Panc1 (cell line): ENCODE results near the gene EML5. TPM values are rescaled to one million over a fixed set of nuclear protein-coding genes. Genes with fewer than 3 reads are reported as not detected.

Experiments
- ATAC-seq: fragments of 200-7000 bp; cut with Tn5 transposase; 2 replicates; pipeline ENCODE4 v1.9.1; 2020; ENCODE audit warnings: mild to moderate bottlenecking, moderate library complexity
- BruUV-seq: library from RNA; stranded (reverse); fragments of 400-500 nt; replicated peaks from 2 replicates; lab custom pipeline; 2021; lab: Mats Ljungman, UMichigan
- CTCF ChIA-PET: fragments of 300-600 bp; sonication (Branson Sonifier 250); formaldehyde crosslinking; loops from one replicate; lab custom pipeline; 2022; ENCODE audit warnings: antibody characterized with exemption; lab: Charles Lee
- POLR2A ChIA-PET: fragments of 300-600 bp; sonication (Branson Sonifier 250); formaldehyde crosslinking; loops from one replicate; lab custom pipeline; 2022; ENCODE audit warnings: antibody characterized with exemption; lab: Charles Lee
- DNase-seq: peaks from one replicate; pipeline ENCODE4 v3.0.0-alpha.2; 2010; ENCODE audit warnings: low read depth, low spot score
- H3K27ac ChIP-seq: 2 replicates; pipeline ENCODE4 v1.5.1; 2011; ENCODE audit warnings: mild to moderate bottlenecking, low read length, inconsistent platforms
- H3K27me3 ChIP-seq: fragments of 200-500 bp; sonication (Bioruptor generic); 2 replicates; pipeline ENCODE4 v1.6.0; 2014; ENCODE audit warnings: low read length, inconsistent platforms; ENCODE audit not compliant: control insufficient read depth, insufficient read depth
- H3K36me3 ChIP-seq: fragments of 200-500 bp; sonication (Bioruptor generic); 2 replicates; pipeline ENCODE4 v1.5.1; 2014; ENCODE audit warnings: inconsistent platforms, mild to moderate bottlenecking, low read length, moderate library complexity; ENCODE audit not compliant: control insufficient read depth, insufficient read depth
- H3K4me1 ChIP-seq: 2 replicates; pipeline ENCODE4 v1.5.1; 2011; ENCODE audit warnings: inconsistent platforms, mild to moderate bottlenecking, low read length, moderate library complexity; ENCODE audit not compliant: control insufficient read depth, insufficient read depth
- H3K4me3 ChIP-seq, 2 experiments: 2 replicates each; pipeline ENCODE4 v1.5.1; 2011 to 2012; ENCODE audit warnings: low read depth in 2 of 2, low read length in 2 of 2, mild to moderate bottlenecking in 2 of 2, inconsistent platforms in 1 of 2, moderate library complexity in 1 of 2
- H3K9me3 ChIP-seq: fragments of 200-500 bp; sonication (Bioruptor generic); 2 replicates; pipeline ENCODE4 v1.5.1; 2014; ENCODE audit warnings: low read depth, mild to moderate bottlenecking, inconsistent platforms, low read length, moderate library complexity; ENCODE audit not compliant: control insufficient read depth, insufficient read depth
- CTCF ChIP-seq: fragments of 450-650 bp; IDR thresholded peaks from 2 replicates; pipeline ENCODE4 v1.5.1; 2017; ENCODE audit warnings: mild to moderate bottlenecking
- POLR2AphosphoS5 ChIP-seq: IDR thresholded peaks from 2 replicates; pipeline ENCODE4 v1.6.1; 2012; ENCODE audit warnings: mild to moderate bottlenecking, low read depth, low read length, moderate library complexity
- REST ChIP-seq, 2 experiments: IDR thresholded peaks; 2 replicates each; pipeline ENCODE4 v1.6.1; 2011 to 2012; ENCODE audit warnings: low read depth in 2 of 2, control low read depth in 1 of 2, low read length in 1 of 2, mild to moderate bottlenecking in 1 of 2, moderate library complexity in 1 of 2; ENCODE audit not compliant: insufficient read depth in 1 of 2
- SIN3A ChIP-seq: IDR thresholded peaks from 2 replicates; pipeline ENCODE4 v1.6.1; 2012; ENCODE audit warnings: low read depth, mild to moderate bottlenecking, low read length, moderate library complexity, borderline replicate concordance; ENCODE audit not compliant: insufficient read depth
- TCF7L2 ChIP-seq: IDR thresholded peaks from 2 replicates; pipeline ENCODE4 v1.6.1; 2011; ENCODE audit warnings: mild to moderate bottlenecking, low read depth, low read length, inconsistent platforms
- in situ Hi-C: cut with HindIII; loops from 2 replicates; pipeline ENCODE4 v1.10.0; 2016; ENCODE audit warnings: low sequenced_read_pairs, low pct_unique_long_range_greater_than_20kb
- intact Hi-C: fragments of 100-400 bp; cut with micrococcal nuclease; formaldehyde crosslinking; loops from one replicate; pipeline ENCODE4 v1.10.0; 2022; ENCODE audit not compliant: unreplicated experiment
- total RNA-seq: library from RNA; stranded (reverse); gene quantifications from one replicate; pipeline ENCODE4 v1.2.1, GENCODE V29; 2021; ENCODE audit not compliant: unreplicated experiment

The EML5 gene
- total RNA-seq, 1 experiment from 2014 or later: 0.10 TPM

- BruUV-seq: no TSS peak
- Histone ChIP-seq H3K4me1 (no peaks in the 10 kb centered on the region), H3K27me3 (peaks cover 13% of the 10 kb centered on the region), H3K36me3 (no peaks in the 10 kb centered on the region), H3K4me3 (peak overlapping the region; percentile 36 to 48), H3K27ac (no peak overlapping the region), H3K9me3 (no peaks in the 10 kb centered on the region)
- DNase-seq (no peak), ATAC-seq (peak; percentile 48)
- POLR2A ChIA-PET: no interaction called here
- CTCF ChIA-PET: no interaction called here
- intact Hi-C loops: no loop called here
- in situ Hi-C loops: no loop called here
- TF ChIP-seq TCF7L2: no peak
Observed at GRCh38 chr14:88791629-88792472, 902 bp downstream of the EML5 start.

- no peak for TF ChIP-seq TCF7L2
- TF ChIP-seq SIN3A: no peak
- no peak for TF ChIP-seq CTCF
- no peak for TF ChIP-seq REST (IDR thresholded peaks at IDR 0.05; ENCODE audit: insufficient read depth in 1 of 2, low read depth in 2 of 2, low read length in 1 of 2)
- TF ChIP-seq POLR2AphosphoS5: no peak
- BruUV-seq: no TSS peak
- DNase-seq (no peak), ATAC-seq (no peak)
- Histone ChIP-seq H3K4me3 (peak overlapping the region in 1 of 2 experiments; percentile 48; a peak in 1 of 4 replicates), H3K9me3 (no peaks in the 10 kb centered on the region), H3K36me3 (no peaks in the 10 kb centered on the region), H3K27ac (no peak overlapping the region), H3K27me3 (peaks cover 13% of the 10 kb centered on the region), H3K4me1 (no peaks in the 10 kb centered on the region)
- CTCF ChIA-PET: no interaction called here
- in situ Hi-C loops (no loop called here), intact Hi-C loops (no loop called here)
- POLR2A ChIA-PET: no interaction called here
Observed at GRCh38 chr14:88791252-88791621, 1.5 kb downstream of the EML5 start.
